ENCODE data around the gene WDR6.

DNA sequence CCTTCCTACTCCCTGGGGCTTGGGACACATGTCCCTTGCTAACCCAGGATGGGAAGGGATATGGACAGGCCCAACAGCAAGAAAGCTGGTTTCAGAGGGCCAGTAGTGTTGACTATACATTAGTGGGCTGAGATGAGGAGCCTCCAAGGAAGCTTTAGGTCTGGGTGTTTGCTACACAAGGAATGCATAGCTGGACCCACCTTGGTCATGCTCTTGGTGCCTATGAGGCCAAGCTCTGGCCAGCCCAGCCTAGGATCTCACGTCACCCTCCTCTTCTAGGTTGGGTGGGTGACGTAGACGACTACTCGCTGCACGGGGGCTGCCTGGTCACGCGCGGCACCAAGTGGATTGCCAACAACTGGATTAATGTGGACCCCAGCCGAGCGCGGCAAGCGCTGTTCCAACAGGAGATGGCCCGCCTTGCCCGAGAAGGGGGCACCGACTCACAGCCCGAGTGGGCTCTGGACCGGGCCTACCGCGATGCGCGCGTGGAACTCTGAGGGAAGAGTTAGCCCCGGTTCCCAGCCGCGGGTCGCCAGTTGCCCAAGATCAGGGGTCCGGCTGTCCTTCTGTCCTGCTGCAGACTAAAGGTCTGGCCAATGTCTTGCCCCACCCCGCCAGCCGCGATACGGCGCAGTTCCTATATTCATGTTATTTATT lies 653 bp upstream of the WDR6 start:
- no peak for TF ChIP-seq NFYB (IDR thresholded peaks at IDR 0.05; ENCODE audit: insufficient read depth, low read depth, low read length)
- TF ChIP-seq, protein P1, sequence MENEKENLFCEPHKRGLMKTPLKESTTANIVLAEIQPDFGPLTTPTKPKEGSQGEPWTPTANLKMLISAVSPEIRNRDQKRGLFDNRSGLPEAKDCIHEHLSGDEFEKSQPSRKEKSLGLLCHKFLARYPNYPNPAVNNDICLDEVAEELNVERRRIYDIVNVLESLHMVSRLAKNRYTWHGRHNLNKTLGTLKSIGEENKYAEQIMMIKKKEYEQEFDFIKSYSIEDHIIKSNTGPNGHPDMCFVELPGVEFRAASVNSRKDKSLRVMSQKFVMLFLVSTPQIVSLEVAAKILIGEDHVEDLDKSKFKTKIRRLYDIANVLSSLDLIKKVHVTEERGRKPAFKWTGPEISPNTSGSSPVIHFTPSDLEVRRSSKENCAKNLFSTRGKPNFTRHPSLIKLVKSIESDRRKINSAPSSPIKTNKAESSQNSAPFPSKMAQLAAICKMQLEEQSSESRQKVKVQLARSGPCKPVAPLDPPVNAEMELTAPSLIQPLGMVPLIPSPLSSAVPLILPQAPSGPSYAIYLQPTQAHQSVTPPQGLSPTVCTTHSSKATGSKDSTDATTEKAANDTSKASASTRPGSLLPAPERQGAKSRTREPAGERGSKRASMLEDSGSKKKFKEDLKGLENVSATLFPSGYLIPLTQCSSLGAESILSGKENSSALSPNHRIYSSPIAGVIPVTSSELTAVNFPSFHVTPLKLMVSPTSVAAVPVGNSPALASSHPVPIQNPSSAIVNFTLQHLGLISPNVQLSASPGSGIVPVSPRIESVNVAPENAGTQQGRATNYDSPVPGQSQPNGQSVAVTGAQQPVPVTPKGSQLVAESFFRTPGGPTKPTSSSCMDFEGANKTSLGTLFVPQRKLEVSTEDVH (IDR thresholded peaks at IDR 0.05; ENCODE audit: low read depth, partially characterized antibody): no peak
